ENCODE measurements around the gene HORMAD2.

- TF ChIP-seq ATF1 (CRISPR knock-in tag; IDR thresholded peaks at IDR 0.05) (no peak), CTCF (IDR thresholded peaks at IDR 0.05) (no peak), CDX4 (CRISPR knock-in tag; IDR thresholded peaks at IDR 0.05; ENCODE audit: borderline replicate concordance) (no peak), CREM (CRISPR knock-in tag; IDR thresholded peaks at IDR 0.05) (no peak), FOXJ3 (CRISPR knock-in tag; IDR thresholded peaks at IDR 0.05; ENCODE audit: borderline replicate concordance) (no peak)
These were observed 541 bp downstream of the HORMAD2 start for GRCh38 chr22:30080805-30081204.
